ENCODE data around the gene PRPF38B. TPM values are rescaled to one million over a fixed set of nuclear protein-coding genes. Genes with fewer than 3 reads are reported as not detected.
"Not testable (repeated sequence)": the region's sequence is repeated elsewhere in the genome, so short reads cannot be mapped to it uniquely, and the experiment has no call there.

The PRPF38B gene, protein sequence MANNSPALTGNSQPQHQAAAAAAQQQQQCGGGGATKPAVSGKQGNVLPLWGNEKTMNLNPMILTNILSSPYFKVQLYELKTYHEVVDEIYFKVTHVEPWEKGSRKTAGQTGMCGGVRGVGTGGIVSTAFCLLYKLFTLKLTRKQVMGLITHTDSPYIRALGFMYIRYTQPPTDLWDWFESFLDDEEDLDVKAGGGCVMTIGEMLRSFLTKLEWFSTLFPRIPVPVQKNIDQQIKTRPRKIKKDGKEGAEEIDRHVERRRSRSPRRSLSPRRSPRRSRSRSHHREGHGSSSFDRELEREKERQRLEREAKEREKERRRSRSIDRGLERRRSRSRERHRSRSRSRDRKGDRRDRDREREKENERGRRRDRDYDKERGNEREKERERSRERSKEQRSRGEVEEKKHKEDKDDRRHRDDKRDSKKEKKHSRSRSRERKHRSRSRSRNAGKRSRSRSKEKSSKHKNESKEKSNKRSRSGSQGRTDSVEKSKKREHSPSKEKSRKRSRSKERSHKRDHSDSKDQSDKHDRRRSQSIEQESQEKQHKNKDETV
- total RNA-seq: 5.9 and 9.9 TPM in 2 replicates

DNA sequence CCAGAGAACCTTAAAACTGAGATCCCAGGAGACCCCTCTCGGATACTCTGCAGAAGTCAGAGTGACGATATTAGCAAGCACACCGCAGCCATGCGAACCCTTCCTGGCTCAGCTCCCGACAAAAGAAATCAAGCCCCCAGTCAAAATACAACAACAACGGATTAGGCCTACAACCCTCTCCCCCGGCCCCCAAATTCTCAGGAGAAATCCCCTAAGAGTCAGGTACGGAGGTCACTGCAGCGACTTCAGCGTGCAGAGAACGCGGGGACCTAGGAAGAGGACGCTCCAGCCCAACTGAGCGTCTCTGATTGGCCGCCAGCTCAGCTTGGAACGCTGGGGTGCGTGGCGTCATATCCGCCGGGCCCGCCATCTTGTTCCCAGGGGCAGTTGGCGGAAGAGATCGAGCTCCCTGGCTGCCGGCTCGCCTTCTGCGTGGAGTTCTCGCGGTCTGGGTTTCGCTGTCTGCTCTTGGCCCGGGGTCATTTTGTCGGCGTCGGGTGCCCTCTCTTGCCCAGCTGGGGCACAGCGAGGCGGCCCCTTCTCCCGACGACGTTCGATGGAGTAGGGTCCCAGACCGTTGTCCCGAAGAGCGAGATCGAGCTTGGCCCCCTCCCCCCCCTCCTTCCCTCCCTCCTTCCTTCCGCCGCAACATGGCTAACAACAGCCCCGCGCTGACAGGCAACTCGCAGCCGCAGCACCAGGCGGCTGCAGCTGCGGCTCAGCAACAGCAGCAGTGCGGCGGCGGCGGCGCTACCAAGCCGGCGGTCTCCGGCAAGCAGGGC lies at the start of gene PRPF38B:
Gene PRPF38B (plus strand): TSS at position 369 of the 782 bp plus-strand sequence. CDS start 282 bp downstream, at position 651.
- DNase-seq (ENCODE audit: low read depth in 2 of 2): peak; percentile 93 to 95

DNA sequence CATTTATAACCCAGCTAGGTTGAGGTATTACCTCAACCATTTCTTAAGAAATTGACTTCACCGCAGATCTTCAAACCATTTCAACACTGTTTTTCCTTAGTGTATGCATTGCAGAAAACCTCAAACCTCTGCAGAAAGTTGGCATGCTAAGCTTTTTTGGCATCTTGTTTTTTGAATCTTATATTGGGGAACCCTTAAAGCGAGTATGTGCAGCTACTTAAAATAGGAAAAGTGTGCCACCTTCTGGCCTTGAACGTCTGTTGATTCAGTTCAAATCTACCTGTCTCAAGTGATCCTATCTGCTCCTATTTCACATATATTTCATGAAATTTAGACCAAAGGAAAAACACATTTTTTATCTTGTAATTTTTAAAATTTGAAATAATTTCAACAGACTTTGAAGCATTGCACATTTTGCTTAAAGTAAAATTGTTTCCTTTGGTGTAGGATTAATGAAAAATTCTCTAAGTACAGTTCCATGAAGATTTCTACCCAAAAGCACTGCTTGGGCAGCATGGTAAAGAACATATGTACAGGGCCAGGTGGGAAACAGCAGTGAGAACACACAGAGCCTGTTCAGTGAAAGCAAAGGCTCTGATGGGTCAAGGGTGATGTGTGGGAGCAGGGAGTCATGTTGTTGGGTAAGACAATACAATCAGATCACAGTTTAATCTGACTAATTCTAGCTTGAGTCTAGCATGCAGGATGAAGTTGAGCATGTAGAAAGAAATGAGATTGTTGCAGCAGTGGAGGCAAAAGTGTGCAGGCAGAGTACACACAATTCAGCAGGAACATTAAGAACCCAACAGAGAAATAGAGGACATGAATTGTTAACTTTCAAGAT lies 48.4 kb upstream of the PRPF38B start:
- DNase-seq (ENCODE audit: low read depth in 2 of 2): peak; percentile 78 to 84

DNA sequence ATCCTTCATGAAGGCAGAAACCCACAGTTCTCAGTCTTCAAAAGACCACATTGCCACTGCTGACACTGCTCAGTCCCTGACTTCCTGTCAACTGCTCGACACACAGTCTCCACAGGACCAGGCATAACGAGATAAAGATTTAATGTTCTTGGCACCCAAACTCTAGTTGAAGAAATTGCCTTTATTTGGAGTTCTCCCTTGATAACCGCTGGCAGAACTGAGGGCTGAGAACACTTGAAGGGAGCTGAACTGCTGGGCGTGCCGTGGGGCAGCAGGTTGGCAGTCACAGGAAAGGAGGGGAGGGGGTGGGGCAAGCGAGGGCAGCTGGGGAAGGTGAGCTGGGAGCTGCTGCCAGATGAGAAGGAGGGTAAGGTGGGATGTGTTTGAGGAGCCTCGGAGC lies 47.1 kb upstream of the PRPF38B start:
- DNase-seq (ENCODE audit: low read depth in 2 of 2): no peak

DNA sequence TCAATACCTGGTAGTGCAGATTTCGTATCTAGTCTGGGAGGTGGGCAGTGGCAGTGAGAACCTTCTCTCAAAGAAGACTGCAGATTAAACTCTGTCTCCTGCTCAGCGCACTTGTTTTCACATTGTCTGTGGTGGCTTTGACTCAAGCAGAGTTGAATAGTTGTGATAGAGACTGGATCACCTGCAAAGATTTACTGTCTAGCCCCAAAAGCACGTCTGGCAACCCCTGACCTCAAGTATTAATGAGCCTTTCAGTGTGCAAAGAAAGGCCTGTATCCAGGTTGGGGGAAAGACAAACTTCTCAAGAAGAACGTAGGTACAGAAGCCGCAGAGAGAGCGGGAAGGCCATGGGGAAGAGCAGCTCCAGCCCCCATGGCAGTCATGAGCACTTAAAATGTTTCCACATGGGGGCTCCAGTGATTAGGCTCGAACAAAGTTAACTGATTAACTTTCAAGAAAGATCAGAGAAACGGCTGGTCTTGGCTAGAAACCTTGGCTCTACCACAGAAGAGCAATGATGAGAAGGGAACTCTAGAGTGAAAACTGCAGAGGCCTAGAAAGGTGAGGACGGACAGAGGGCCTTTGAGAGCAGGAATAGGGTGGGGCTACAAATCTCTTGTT lies 46.4 kb upstream of the PRPF38B start:
- DNase-seq (ENCODE audit: low read depth in 2 of 2): no peak

DNA sequence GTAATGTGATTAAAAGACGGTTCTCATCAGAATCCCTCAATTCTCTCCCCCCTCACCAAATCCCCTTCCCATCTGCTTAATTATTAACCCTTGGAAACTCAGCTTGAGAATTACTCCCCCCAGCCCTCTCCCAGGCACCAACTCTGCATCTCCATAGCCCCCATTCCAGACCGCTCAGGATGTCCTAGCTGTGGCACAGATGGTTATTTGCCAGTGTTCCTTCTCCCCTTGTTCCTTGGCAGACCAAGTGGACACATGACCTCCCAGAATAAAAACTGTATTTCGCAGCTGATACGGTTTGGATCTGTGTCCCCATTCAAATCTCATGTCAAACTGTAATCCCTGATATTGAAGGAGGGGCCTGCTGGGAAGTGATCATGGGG lies 45.9 kb upstream of the PRPF38B start:
- no peak for DNase-seq (ENCODE audit: low read depth in 2 of 2)

DNA sequence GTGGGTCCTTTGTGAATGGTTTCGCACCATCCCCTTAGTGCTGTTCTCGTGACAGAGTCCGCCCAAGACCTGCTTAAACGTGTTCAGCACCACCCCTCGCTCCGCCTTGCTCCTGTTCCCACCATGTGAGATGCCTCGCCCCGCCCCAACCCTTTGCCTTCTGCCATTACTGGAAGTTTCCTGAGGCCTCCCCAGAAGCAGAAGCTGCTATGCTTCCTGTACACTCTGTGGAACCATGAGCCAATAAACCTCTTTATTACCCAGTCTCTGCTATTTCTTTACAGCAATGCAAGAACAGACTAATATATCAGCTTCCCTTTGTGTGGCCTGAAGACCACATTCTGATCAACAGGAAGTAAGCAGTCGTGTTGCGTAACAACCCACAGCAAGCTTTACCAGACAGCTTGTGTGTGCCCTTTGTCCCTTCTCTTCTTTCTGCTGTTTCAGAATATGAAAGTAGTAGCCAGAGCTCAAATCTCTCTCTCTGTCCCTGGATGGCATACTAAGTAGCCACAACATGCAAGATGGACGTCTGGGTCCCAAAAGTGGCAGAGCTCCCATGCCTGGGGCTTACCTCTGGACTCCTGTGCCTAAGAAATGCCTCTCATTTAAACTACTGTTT lies 45.4 kb upstream of the PRPF38B start:
- peak; percentile 43 to 60 for DNase-seq (ENCODE audit: low read depth in 2 of 2)

DNA sequence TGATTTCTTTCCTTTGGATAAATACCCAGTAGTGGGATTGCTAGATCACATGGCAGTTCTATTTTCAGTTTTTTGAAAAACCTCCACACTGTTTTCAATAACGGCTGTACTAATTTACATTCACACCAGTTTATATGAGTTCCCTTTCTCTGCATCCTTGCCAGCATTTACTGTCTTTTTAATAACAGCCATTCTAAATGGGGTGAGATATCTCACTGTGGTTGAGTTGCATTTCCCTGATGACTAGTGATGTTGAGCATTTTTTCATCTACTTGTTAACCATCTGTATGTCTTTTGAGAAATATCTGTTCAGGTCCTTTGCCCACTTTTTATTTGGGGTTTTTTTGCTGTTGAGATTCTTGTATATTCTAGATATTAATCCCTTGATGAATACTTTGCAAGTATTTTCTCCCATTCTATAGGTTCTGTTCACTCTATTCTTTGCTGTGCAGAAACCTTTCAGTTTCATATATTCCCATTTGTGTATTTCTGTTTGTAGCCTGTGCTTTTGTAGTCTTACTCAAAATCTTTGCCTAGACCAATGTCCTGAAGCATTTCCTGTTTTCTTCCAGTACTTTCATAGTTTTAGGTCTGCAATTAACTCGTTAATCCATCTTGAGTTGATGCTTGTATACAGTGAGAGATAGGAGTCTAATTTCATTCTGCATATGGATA lies 38.5 kb upstream of the PRPF38B start:
- no peak for DNase-seq (ENCODE audit: low read depth in 2 of 2)

DNA sequence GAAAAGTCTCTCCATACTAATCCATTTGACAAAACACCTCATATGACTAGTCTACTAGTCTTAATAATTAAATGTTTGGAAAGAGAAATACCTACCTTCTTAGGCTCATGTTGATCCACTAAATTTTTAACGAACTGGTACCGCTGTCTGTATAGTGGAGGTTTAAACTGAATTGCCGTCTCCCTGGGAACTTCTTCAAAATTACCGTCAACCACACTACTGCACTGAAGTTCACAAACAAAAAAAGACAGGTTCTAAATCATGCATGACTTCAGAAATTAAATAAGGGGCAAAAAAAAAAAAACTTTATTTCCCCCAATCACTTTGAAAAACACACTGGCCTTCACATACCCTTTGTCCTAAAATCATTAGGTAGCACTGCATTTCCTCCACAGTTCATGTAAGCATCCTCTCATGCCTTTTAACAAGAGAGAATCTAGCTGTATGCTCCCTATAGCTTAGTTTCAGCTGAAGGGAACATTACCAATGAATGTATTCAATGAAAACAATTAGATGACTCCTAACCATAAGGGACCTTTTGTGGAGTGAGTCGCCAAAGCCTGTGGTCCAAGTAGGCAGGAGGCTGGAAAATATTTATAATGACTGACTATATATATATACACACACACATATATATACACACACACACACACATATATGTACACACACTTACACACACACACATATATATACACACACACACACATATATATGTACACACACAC lies 34.6 kb upstream of the PRPF38B start:
- no peak for DNase-seq (ENCODE audit: low read depth in 2 of 2)

DNA sequence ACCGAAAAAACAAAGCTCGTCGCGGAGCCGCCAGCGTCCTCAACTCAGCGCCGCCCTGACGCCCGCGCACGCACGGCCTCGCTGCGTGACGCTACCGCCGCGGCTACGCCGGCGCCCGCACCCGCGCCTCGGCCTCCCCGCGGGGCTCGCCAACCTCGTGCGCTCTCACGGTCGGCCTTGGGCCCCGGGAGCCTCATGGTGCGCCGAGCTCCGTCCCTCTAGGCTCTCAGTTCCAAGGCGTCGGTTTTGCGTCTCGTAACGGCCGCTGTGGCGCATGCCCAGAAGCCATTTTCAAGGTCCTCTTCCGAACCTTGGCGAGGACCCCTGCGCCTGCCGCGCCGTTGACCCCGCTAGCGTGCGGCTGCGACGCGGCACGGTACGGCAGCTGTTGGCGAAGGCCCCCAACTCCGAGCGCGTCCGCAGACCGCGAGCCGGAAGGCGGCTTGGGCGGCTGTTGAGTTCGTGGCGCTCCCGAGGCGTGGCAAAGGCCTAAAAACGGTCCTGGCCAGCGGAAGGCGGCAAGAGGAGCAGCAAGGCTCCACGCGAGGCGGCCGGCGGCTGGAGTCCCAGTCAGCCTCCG lies 31.0 kb upstream of the PRPF38B start, which contains the start of gene HENMT1:
Gene HENMT1 (minus strand): TSS at position 64 of the 580 bp plus-strand sequence. CDS start 1,209 bp downstream, outside the sequence.
- peak; percentile 42 to 69 for DNase-seq (ENCODE audit: low read depth in 2 of 2)

DNA sequence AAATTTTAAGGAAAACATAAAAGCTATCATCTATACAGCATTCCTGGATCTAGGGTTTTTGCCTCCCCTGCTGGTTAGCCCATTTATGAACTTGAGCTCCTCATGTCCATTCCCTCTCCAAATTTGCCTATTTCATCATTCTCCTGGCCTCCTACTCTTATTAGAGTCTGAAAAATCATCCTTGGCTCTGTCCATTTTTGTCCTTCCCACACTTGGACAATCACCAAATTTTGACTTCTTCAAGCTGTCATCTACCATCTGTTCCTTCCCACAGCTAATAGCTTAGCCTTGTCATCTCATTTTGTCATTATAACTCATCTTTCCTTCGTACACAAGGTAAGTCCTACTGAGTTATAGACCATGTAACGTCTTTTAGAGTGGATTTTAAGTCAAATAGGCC lies 29.0 kb upstream of the PRPF38B start:
- DNase-seq (ENCODE audit: low read depth in 2 of 2): no peak

DNA sequence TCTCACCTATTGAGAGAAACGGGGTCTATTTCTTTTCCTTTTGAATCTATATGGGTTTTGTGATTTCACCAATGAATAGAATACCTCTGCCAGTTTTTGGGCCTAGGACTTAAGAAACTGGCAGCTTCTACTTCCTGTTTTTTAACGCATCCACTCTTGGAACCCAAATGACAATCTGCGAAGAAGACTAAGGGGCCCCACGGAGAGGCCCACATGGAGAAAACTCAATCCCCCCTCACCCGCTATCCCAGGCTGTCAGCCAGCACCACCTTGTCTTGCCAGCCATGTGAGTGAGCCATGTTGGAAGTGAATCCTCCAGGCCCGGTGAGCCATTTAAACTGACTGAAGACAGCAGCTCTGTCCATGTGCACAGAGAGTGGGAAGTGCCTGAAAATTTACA lies 27.6 kb upstream of the PRPF38B start:
- no peak for DNase-seq (ENCODE audit: low read depth in 2 of 2)

DNA sequence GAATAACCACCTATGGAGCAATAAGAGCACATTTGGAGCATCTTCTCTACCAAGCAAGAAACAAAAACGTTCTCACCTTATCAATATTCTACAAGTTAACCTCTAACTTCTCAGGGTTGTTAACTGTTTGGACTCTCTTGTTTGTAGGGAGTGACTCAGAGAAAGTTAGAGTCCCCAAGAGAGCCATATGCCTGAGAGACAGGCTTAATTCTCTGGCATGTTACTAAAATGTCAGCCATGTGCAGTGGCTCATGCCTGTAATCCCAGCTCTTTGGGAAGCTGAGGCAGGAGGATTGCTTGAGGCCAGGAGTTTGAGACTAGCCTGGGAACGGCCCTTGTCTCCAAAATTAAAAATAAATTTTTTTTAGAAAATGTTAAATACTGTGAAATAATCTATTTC lies 27.0 kb upstream of the PRPF38B start:
- DNase-seq (ENCODE audit: low read depth in 2 of 2): no peak

DNA sequence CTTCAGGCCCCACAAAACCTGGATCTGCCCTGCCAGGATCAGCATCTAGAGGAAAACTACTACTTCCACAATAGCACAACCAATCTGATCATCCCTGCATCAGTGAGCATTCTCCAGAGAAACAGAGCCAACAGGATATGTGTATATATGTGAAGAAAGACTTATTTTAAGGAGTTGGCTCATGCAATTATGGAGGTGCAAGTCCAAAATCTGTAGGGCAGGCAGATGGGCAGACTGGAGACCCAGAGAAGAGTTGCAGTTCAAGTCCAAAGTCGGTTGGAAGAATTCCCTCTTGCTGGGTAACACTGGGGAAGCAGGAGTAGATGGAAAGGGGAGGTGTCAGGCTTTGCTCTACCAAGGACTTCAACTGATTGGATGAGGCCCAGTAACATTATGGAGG lies 26.3 kb upstream of the PRPF38B start:
- DNase-seq (ENCODE audit: low read depth in 2 of 2): no peak

DNA sequence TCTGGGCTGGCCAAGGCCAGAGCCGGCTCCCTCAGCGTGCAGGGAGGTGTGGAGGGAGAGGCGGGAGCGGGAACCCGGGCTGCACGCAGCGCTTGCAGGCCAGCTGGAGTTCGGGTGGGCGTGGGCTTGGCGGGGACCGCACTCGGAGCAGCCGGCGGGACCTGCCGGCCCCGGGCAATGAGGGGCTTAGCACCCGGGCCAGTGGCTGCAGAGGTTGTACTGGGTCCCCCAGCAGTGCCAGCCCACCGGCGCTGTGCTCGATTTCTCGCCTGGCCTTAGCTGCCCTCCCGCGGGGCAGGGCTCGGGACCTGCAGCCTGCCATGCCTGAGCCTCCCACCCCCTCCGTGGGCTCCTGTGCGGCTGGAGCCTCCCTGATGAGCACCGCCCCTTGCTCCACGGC lies 24.7 kb upstream of the PRPF38B start:
- not testable (repeated sequence) for DNase-seq (ENCODE audit: low read depth in 2 of 2)

DNA sequence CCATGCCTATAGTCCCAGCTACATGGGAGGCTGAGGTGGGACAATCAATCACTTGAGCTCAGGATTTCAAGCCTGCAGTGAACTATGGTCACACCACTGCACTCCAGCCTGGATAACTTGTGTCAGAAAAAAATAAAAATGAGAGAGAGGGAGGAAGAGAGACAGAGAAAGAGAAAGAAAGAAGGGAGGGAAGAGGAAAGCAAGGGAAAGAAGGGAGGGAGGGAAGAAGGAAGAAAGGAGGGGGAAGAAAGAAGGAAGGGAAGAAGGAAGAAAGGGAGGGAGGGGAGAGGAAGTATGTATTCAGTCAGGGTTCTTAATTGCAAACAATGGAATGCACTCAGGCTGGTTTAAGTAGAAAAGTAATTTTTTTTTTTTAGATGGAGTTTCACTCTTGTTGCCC lies 23.3 kb upstream of the PRPF38B start:
- no peak for DNase-seq (ENCODE audit: low read depth in 2 of 2)

DNA sequence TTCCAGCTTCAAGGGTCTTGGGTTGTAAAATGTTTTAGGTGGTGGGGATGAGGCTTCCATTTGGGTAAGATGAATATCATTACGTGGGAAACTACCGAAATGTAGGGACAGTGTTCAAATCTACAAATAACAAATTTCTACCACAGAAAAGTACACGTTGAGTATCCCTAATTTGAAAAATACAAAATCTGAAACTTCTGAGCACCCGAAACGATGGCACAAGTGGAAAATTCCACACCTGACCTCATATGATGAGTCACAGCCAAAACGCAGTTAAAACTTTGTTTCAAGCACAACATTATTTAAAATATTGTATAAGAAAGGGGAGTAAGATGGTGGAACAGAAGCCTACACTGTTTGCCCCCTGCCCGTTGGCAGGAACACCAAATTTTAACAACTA lies 22.4 kb upstream of the PRPF38B start:
- no peak for DNase-seq (ENCODE audit: low read depth in 2 of 2)

DNA sequence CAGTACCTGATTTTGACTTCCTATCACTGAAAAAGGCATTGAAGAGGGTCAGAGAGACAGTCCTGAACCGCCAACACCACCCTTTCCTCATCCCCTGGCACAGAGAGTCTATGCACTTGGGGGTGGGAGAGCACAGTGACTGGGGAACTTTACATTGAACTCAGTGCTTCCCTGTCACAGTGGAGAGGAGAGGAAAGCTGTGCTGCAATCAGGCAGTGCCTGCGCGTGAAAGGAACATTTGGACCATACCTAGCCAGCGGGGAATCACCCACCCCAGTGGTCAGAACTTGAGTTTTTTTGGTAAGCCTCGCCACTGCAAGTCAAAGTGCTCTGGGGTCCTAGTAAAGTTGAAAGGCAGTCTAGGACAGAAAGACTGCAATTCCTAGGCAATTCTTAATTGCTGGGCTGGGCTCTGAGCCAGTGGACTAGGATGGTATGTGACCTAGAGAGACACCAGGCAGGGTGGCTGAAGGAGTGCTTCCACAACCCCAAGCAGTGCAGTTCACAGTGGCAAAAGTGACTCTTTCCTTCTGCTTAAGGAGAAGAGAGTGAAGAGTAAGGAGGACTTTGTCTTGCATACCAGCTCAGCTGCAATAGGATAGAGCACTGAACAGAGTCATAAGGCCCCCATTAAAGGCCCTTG lies 21.9 kb upstream of the PRPF38B start:
- DNase-seq (ENCODE audit: low read depth in 2 of 2): no peak

DNA sequence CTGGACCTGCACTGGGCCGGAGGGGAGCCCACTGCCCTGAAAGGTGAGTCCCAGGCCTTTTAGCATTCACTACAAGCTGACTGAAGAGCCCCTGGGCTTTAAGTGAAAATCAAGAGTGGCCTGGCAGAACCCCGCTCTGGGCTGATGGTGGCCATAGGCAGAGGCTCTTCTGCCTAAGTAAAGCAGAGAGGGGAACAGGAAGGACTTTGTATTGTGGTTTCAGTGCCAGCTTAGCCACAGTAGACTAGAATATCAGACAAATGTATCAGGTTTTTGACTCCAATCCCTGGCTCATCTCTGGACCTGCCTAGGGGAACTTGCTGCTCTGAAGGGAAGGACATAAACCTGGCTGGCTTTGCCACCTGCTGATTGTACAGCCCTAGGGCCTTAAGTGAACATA lies 21.0 kb upstream of the PRPF38B start:
- DNase-seq (ENCODE audit: low read depth in 2 of 2): no peak

Data from lung microvascular endothelial cell (primary cell).